8988T (cell line): ENCODE results near the gene AP2M1.
"Not testable (repeated sequence)": the region's sequence is repeated elsewhere in the genome, so short reads cannot be mapped to it uniquely, and the experiment has no call there.

ENCODE experiments used
- DNase-seq: peaks from one replicate; pipeline ENCODE4 v3.0.0; 2011

AP2M1 gene

DNA sequence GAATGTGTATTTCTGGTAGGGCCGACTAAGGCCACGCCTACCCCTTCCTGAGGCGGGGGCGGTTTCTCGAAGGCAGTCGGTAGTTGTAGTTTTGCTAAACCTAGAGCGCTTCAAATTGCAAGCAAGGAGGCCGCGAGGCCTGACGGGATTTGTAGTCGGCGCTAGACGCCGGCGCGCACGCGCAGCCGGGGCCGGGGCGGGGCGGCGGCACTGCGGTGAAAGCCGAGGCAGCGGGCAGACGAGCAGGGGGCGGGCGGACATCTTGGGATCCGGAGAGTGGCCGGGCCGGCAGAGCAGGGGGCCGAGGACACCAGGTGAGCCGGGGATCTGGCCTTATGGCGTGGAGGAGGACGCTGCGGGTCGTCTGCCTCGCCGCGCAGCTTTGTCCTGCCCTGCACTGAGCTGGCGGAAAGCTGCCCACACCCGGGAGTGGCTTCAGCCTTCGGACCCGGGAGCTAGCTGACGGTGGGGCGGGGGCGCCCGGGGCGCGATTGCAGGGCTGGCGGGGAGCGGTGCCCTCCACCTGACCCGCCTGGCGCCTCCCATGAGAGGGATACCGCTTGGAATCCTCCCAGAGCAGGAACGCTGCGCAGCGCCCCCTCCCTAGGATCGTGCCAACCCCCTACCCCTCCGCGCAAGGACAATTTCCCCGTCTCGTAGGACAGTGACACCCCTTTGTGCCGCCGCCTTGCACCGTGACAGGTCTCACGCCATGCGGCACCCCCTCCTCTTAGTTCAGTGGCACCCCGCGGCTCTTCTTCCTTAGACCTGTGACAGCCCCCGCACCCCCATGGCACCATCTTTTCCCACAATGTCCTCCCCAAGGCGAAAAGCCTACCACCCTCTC lies at the start of gene AP2M1:
AP2M1 (plus strand) TSS at position 210 of the 847 bp plus-strand sequence. CDS start 2,139 bp downstream, outside the sequence.
- DNase-seq: peak; percentile 91

DNA sequence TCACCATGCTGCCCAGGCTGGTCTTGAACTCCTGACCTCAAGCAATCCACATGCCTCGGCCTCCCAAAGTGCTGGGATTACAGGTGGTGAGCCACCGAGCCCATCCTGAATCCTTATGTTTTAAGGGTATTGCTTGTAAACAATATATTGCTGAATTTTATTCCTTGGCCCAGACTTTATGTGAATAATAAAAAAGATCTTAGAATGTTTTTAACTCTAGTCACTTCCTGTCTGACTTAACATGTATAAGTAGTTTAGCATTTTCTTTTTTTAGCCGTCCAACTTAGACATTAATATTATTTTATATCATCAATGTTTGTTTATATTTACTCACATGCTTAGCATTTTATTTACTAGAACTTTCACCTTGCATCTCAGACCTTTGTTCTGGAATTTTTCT lies 48.6 kb upstream of the AP2M1 start:
- no peak for DNase-seq

DNA sequence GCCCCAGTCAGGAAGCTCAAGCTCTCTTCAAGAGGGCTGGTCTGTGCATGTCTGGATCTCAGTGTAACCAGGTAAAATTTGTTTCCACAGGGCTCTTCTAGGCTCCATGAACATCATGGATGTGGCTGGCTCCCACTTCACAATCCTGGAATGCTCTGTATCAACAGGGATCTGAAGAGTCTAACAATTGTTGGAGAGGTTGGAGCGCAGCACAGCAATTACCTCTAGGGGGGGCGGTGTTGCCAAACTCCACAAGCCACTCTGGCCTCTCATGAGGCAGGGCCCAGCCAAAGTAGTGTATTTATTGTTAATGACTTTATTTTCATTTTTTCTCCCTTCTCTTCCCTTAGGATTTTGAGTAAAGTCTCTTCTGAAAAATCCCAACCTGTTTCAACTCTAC lies 45.6 kb upstream of the AP2M1 start:
- DNase-seq: peak; percentile 39

DNA sequence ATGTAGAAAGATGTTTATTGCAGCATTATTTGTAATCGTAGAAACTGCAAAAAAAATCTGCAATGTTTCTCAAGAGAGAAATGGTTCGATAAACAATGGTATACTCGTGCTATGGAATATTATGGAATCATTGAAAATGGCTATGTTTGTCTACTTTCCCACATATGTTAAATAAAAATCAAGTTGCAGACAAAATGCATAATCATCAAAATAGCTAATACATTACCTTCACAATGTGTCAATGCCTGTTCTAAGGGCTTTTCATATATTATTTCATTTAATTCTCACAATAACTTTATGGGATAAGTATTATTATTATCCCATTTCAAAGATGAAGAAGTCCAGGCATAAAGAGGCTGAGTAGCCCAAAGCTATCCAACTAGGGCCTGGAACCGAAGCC lies 41.7 kb upstream of the AP2M1 start:
- DNase-seq: no peak

DNA sequence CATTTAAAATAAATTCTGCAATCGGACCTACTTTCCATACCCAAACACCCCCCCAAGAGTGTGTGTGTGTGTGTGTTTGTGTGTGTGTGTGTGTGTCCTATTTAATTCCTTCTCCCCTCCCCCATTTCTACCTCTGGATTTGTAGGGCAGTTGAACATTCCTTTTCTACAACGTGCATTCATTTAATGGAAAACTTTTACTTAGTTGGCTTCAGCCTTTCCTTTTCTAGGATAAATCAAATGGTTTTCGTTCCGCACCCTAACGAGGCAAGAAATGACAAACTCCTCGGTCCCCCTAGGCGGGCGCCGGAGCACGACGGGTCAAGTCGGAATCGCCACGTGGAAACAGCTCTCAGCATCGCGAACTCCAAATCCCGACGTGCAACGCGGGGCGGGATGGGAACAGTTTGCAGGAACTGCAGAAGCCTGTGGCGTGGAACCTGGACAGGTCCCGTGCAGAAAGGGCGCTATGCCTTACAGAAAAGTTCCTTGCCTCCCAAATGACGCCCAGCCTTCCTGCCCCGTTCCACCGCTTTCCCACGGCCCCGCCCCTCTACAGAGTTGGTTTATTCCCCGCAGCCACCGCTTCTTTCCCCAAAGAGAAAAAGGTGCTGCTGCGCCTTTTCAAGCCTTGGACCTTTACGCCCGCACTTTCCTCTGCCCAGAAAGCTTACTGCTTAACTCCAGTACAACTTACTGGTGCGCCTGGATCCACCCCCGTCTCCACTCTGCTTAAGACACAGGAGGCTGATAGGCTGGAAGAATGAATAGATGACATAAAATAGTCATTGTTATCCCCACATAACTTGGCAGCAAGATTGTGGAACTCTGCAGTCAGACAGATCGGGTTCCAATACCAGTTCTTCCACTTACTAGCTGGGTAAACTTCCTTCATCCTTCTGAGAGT lies 40.6 kb upstream of the AP2M1 start:
- no peak for DNase-seq

DNA sequence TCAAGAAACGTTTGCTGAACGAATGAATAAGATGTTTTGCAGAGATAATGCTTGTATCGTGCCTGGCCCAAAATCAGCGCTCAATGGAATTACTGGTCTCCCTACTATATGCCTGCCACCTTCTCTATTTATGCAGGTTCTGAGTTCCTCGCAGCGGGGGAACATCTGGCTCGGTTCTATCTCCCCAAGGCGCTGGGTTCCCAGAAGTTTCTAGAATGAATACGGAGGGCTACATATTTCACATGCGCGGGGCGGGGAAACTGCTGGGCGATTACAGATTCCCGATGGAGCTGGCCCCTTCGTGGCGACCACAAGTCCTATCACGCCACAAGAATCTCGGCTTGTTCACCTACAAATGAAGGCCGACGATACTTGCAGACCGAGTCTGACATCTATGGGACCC lies 39.9 kb upstream of the AP2M1 start:
- DNase-seq: no peak

DNA sequence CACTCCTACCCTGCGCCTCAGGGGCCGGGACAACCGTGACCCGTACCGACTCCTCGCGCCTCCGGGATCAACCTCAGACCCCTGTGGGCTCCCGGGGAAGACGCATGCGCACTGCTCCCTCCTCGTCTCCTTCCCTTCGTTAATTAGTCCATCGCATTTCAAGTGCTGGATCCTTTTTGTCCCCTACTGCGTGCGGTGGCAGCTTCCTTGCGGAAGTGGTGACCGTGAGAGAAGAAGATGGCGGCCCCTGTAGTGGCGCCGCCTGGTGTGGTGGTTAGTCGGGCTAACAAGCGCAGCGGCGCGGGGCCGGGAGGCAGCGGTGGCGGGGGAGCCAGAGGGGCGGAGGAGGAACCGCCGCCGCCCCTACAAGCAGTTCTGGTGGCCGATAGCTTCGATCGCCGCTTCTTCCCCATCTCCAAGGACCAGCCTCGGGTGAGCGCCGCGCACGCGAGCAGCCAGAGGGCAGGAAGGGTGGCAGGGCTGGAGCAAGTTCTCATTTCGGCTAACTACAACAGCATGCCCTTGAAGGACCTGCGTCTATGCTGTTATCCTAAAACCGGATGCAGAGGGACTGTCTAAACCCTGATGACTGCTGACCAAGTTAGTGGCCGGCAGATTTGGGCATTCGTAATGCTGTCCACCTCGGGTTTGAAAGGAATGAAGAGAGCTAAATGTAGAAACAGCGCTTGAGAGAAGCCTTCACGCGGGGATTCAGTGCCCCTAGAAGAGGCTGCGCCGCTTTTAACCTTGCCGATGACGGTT lies 39.3 kb upstream of the AP2M1 start, which contains the start of gene EIF2B5:
EIF2B5 (plus strand) TSS at position 210 of the 762 bp plus-strand sequence; CDS start at position 238, 28 bp downstream.
- peak; percentile 52 for DNase-seq

DNA sequence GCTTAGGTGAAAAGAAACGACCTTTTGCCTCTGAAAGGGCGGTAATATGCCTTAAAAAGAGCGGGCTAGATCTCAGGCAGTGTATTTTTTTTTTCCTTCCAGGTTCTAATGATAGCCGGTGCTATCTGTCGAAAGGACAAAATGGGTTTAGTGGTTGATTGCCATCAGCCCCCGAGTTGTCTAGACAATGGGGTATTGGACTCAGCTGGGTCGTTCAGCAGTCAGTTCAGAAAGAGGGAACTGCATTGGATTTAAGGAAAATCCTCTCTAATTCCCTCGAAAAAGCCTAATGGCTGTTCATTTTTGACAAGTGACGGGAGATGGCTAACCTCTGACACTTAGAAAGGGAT lies 38.8 kb upstream of the AP2M1 start:
- no peak for DNase-seq

DNA sequence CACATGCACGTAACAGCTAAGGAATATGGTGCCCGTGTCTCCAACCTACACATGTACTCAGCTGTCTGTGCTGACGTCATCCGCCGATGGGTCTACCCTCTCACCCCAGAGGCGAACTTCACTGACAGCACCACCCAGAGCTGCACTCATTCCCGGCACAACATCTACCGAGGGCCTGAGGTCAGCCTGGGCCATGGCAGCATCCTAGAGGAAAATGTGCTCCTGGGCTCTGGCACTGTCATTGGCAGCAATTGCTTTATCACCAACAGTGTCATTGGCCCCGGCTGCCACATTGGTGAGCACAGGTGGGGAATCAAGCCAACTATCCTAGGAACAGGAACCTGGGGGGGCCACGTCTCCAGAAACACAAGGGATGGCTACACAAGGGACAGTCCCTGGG lies 34.2 kb upstream of the AP2M1 start:
- DNase-seq: no peak

DNA sequence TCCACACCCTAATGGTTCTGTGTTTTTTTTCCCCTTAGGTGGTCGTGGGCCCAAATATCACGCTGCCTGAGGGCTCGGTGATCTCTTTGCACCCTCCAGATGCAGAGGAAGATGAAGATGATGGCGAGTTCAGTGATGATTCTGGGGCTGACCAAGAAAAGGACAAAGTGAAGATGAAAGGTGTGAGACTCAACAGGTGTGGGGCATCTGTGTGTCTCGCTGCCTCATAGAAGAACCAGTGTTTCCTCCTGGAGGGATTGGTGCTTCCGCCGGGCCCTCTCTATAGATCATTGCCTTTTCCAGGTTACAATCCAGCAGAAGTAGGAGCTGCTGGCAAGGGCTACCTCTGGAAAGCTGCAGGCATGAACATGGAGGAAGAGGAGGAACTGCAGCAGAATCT lies 32.5 kb upstream of the AP2M1 start:
- no peak for DNase-seq

DNA sequence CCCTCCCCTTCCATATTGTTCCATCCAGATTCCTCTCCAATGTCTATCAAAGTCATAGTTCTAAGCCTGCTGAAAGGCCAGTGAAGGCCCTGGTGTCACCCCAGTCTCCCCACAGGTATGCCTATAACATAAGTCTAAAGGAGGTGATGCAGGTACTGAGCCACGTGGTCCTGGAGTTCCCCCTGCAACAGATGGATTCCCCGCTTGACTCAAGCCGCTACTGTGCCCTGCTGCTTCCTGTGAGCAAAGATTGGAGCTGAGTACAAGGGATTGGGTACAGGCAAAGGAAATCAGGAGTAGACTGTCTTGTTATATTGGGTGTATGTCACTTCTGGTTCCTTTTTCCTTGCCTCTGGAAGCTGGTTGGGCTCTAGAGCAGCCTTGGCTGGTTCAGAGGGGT lies 31.3 kb upstream of the AP2M1 start:
- no peak for DNase-seq

DNA sequence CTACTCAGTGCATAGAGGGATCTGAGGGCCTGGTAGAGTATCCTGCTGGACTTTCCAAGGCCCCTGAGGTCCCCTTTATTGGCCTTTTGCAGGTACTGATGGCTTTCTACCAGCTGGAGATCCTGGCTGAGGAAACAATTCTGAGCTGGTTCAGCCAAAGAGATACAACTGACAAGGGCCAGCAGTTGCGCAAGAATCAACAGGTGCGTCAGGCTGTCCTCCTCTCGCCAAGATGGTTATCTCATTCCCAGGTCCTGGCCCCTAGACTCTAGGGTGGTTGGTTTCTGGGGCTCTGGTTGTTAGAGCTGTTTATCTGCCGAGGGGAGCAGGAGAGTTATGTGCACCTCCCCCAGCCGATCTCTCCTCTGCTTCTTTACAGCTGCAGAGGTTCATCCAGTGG lies 30.1 kb upstream of the AP2M1 start:
- DNase-seq: no peak

DNA sequence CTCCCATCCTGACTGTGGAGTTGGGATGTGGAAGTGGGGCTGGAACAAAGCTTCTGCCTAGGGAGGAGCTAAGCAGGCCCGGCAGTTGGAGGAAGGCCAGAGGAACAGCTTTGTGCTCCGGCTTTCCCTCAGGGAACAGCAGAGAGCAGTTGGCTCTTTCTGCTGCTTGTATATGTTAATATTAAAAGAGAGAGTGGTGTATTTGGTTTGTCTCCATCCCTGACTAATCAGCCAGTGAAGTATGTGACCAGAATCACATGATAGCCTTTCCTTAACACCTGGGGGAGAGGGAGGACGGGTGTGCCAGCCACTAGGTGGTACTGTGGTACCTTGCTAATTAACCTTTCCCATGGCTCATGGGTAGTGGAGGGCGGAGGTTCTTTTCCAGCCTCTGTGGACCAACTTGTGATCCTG lies 29.5 kb upstream of the AP2M1 start:
- peak; percentile 76 for DNase-seq

DNA sequence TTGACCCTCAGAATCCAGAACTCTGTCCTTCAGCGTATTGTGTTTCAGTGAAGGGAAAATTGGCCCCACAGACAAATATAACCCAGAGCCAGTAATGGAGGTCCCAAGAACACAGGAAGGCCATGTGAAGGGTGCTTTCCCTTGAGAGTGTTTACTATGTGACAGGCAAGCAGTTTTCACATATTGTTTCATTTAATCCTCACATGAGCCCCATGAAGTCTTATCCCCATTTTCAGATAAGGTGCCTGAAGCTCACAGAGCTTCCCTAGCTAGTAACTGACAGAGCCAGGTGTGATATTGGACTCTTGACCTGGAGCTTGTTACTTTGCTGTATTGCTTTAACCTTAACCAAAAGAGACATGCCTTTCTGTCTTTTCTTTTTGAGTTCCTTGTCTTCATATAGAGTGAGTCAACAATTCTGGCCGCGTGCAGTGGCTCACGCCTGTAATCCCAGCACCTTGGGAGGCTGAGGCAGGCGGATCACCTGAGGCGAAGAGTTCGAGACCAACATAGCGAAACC lies 28.8 kb upstream of the AP2M1 start:
- no peak for DNase-seq

DNA sequence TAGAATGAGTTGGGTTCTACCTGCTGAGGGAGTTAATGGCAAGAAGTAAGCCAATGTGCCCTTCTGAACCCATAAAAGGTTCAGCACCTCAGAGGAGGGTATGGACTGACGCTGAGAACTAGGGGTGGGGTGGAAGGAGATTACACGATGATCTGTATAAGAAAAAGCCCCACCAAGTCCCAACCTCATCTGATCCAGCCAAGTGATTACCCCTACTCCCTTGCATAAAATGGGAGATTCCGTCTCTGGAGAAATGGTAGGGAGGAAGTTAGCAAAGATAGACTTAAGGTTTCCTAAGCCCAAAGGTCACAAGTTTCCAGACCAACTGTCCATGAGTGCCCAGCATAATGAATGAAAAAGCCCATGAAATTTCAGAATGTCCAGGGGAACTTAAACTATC lies 26.6 kb upstream of the AP2M1 start:
- DNase-seq: no peak

DNA sequence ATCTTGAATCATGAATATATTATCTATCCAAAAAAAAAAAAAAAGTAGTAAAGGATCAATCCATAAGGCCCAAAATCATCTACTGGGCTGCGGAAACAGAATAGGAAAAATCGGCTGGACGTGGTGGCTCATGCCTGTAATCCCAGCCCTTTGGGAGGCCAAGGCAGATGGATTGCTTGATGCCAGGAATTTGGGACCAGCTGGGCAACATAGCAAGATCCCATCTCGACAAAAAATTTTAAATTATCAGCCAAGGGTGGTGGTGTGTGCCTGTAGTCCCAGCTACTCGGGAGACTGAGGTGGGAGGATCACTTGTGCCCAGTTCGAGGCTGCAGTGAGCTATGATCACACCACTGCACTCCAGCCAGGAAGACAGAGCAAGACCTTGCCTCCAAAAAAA lies 25.5 kb upstream of the AP2M1 start:
- DNase-seq: no peak

DNA sequence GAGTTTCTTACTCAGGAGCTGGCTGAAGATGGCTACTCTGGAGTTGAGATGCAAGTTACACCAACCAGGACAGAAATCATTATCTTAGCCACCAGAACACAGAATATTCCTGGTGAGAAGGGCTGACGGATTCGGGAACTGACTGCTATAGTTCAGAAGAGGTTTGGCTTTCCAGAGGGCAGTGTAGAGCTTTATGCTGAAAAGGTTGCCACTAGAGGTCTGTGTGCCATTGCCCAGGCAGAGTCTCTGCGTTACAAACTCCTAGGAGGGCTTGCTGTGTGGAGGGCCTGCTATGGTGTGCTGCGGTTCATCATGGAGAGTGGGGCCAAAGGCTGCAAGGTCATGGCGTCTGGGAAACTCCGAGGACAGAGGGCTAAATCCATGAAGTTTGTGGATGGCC lies 24.9 kb upstream of the AP2M1 start:
- not testable (repeated sequence) for DNase-seq

DNA sequence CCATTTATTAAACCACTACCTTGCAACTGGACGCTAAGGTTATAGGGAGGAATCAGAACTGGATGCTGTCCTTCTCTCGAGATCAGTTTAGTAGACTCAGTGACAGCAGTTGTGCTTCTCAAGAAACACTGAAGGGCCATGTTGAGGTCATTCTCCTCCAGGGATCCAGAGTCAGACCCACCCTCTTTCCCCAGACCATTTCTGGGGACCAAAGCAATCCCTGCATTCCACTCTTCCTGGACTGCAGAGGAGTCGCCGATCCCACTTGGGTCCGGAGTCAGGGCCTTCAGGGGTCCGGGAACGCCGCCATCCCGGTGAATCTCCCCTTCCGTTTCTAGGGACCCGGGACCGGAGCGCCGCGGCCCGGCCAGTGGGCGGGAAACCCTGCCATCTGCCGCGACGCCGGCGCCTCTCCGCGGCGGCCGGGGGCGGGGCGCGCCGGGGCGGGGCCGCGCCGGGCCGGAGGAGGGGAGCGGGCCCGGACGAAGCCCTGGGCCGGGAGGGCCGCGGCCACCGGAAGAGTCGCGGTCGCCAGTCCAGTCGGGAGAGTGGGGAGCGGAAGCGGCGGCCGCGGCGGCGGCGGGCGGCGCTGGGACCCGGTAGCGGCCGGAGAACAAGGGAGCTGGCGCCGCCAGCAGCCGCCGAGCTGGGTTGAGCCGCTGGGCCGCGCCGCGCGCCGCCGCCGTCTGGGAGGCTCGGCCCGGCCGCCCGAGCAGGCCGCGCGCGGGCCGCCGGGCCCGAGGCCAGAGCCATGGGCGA lies 19.6 kb upstream of the AP2M1 start, which contains the start of gene DVL3:
DVL3 (plus strand) TSS at position 493 of the 759 bp plus-strand sequence; CDS start at position 752, 259 bp downstream.
- DNase-seq: peak; percentile 92

DNA sequence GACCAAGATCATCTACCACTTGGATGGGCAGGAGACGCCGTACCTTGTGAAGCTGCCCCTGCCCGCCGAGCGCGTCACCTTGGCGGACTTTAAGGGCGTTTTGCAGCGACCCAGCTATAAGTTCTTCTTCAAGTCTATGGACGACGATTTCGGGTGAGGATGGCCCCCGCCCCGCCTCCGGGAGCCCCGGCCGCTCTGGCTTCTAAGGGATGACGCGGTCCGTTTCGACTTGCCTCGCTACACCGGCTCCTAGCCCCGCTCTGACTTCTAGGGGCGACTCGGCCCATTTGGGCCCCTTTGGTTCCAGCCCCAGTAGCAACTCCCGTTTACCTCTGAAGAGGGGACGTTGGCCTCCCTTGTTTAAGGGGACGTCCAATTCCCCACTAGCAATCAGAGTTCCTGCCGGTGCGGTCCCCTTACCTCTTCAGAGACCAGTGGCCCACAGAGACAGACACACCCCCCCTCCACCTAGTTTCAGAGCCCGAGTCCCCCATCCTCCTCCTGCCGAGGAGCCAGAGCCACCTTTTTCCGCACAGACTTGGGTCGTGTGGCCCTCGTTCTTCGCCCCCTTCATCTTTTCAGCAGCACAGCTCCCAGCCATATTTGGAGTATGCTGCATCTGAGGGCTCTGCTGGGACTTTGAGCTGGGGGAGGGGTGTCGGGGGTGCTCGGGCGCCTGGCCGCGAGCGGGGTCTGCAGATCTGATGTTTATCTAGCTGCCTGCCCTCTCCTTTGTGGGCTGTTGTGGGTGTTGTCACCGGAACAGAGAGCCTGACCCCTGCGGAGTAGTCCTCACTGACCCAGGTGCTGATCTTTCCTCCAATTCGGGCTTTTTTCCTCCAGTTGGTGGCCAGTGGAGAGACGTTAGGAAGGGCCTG lies 18.8 kb upstream of the AP2M1 start:
- peak; percentile 58 for DNase-seq

DNA sequence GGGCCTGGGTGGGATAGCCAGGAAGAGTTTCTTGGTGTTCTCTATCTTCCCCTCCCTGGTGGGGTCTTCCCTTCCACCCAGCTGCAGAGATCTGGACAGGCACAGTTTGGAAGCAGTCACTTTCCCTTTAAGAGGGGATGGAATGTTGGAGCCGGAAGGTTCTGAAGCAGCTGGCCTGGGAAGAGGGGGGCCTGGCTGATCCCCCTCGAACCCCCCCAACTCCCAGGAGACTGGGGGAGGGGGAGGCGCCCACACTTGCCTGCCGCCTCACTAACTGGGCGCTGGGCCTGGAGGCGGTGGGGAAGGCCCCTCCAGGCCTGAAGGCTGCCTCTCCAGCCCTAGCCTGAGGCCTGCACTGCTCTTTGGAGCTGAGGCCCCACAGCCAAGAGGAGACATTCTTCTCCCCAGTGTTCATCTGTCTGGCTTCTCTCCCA lies 18.1 kb upstream of the AP2M1 start:
- DNase-seq: peak; percentile 49

DNA sequence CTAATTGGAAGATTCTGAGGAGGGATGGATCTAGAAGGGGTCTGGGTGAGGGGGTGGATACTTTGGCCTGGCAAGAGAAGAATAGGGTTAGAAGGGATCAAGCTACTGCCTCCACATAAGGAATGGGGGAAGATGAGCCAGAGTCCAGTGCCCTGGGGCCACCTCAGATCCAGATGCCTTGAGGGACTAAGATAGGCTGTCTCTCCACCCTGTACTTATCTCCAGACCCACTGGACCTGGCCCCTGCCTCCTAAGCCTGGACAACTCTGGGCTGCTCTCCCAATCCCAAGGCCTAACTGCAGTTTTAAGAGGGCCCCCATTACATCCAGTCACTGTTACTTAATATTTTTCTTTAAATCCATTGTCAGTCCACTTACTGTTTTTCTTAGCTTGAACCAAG lies 17.4 kb upstream of the AP2M1 start:
- DNase-seq: peak; percentile 13
